ENCODE results near the gene HYAL2.

Gene HYAL2

GRCh38 chr3:50325497-50326181 is 3.1 kb upstream of the HYAL2 start:
- peaks cover 9% of the 10 kb centered on the region for H3F3A ChIP-seq (ENCODE audit: low read depth)
- H3K27me3 ChIP-seq (ENCODE audit: insufficient read depth, low read length, poor library complexity, severe bottlenecking): no peaks in the 10 kb centered on the region
- peaks cover 27% of the 10 kb centered on the region for H3K79me2 ChIP-seq (ENCODE audit: insufficient read depth, low read length)
- H3K4me1 ChIP-seq (ENCODE audit: insufficient read depth, low read length, poor library complexity, severe bottlenecking): peaks cover 15% of the 10 kb centered on the region
- no peaks in the 10 kb centered on the region for H3K9me2 ChIP-seq (replicated peaks; ENCODE audit: low read depth, low read length)
- no peak overlapping the region for H3K9ac ChIP-seq (ENCODE audit: low read depth, low read length, poor library complexity, severe bottlenecking)
- H3K36me3 ChIP-seq (ENCODE audit: insufficient read depth, low read length): peaks cover 15% of the 10 kb centered on the region; the same call in 1 of the 2 replicates
- H3K9me3 ChIP-seq (ENCODE audit: insufficient read depth, low read depth, low read length): no peaks in the 10 kb centered on the region
- no peak for TF ChIP-seq CTCF (conservative IDR thresholded peaks at IDR 0.05; ENCODE audit: low read length)
- peaks cover 26% of the 10 kb centered on the region for H4K20me1 ChIP-seq (ENCODE audit: insufficient read depth, low read length, poor library complexity, severe bottlenecking)
- no peak overlapping the region for H3K4me2 ChIP-seq (ENCODE audit: low read depth, low read length, poor library complexity, severe bottlenecking)
- no peak overlapping the region for H2AFZ ChIP-seq (ENCODE audit: low read length)
- no peak overlapping the region for H3K4me3 ChIP-seq (ENCODE audit: low read length, poor library complexity, severe bottlenecking)

GRCh38 chr3:50325113-50325480 is 2.6 kb upstream of the HYAL2 start:
- peaks cover 27% of the 10 kb centered on the region for H3K79me2 ChIP-seq (ENCODE audit: insufficient read depth, low read length)
- no peak overlapping the region for H2AFZ ChIP-seq (ENCODE audit: low read length)
- H3K9ac ChIP-seq (ENCODE audit: low read depth, low read length, poor library complexity, severe bottlenecking): no peak overlapping the region
- peaks cover 9% of the 10 kb centered on the region for H3F3A ChIP-seq (ENCODE audit: low read depth)
- peaks cover 26% of the 10 kb centered on the region for H4K20me1 ChIP-seq (ENCODE audit: insufficient read depth, low read length, poor library complexity, severe bottlenecking)
- no peak overlapping the region for H3K4me3 ChIP-seq (ENCODE audit: low read length, poor library complexity, severe bottlenecking)
- H3K9me2 ChIP-seq (replicated peaks; ENCODE audit: low read depth, low read length): no peaks in the 10 kb centered on the region
- H3K27me3 ChIP-seq (ENCODE audit: insufficient read depth, low read length, poor library complexity, severe bottlenecking): no peaks in the 10 kb centered on the region
- H3K4me1 ChIP-seq (ENCODE audit: insufficient read depth, low read length, poor library complexity, severe bottlenecking): peaks cover 21% of the 10 kb centered on the region
- H3K9me3 ChIP-seq (ENCODE audit: insufficient read depth, low read depth, low read length): no peaks in the 10 kb centered on the region
- TF ChIP-seq CTCF (conservative IDR thresholded peaks at IDR 0.05; ENCODE audit: low read length): no peak
- no peak for TF ChIP-seq EZH2phosphoT487 (IDR thresholded peaks at IDR 0.05; ENCODE audit: borderline replicate concordance)
- H3K36me3 ChIP-seq (ENCODE audit: insufficient read depth, low read length): peaks cover 10% of the 10 kb centered on the region; the same call in 1 of the 2 replicates
- H3K4me2 ChIP-seq (ENCODE audit: low read depth, low read length, poor library complexity, severe bottlenecking): no peak overlapping the region

- H3K9me3 ChIP-seq (ENCODE audit: insufficient read depth, low read depth, low read length): no peaks in the 10 kb centered on the region
- H3K36me3 ChIP-seq (ENCODE audit: insufficient read depth, low read length): peaks cover 4% of the 10 kb centered on the region; the same call in 1 of the 2 replicates
- H3F3A ChIP-seq (ENCODE audit: low read depth): peaks cover 7% of the 10 kb centered on the region
- H3K27me3 ChIP-seq (ENCODE audit: insufficient read depth, low read length, poor library complexity, severe bottlenecking): no peaks in the 10 kb centered on the region
- no peaks in the 10 kb centered on the region for H3K9me2 ChIP-seq (replicated peaks; ENCODE audit: low read depth, low read length)
- peaks cover 26% of the 10 kb centered on the region for H4K20me1 ChIP-seq (ENCODE audit: insufficient read depth, low read length, poor library complexity, severe bottlenecking)
- no peak overlapping the region for H2AFZ ChIP-seq (ENCODE audit: low read length)
- peak; percentile 91 for TF ChIP-seq CTCF (conservative IDR thresholded peaks at IDR 0.05; ENCODE audit: low read length)
- no peak for TF ChIP-seq EZH2phosphoT487 (IDR thresholded peaks at IDR 0.05; ENCODE audit: borderline replicate concordance)
- H3K4me2 ChIP-seq (ENCODE audit: low read depth, low read length, poor library complexity, severe bottlenecking): no peak overlapping the region
- peaks cover 25% of the 10 kb centered on the region for H3K4me1 ChIP-seq (ENCODE audit: insufficient read depth, low read length, poor library complexity, severe bottlenecking)
- H3K9ac ChIP-seq (ENCODE audit: low read depth, low read length, poor library complexity, severe bottlenecking): no peak overlapping the region
- peaks cover 30% of the 10 kb centered on the region for H3K79me2 ChIP-seq (ENCODE audit: insufficient read depth, low read length)
- H3K4me3 ChIP-seq (ENCODE audit: low read length, poor library complexity, severe bottlenecking): no peak overlapping the region
Measured at GRCh38 chr3:50324351-50325112, 2.0 kb upstream of the HYAL2 start.
